HepG2 (cell line): ENCODE data around the gene MYO3B.

Source experiments
- ELF1 ChIP-seq: sonication (generic); formaldehyde crosslinking; IDR thresholded peaks from 2 replicates; pipeline ENCODE4 v1.4.0; 2020; ENCODE audit warnings: missing genetic modification reagents
- JUND ChIP-seq: sonication (generic); formaldehyde crosslinking; IDR thresholded peaks from 2 replicates; pipeline ENCODE4 v1.8.0; 2022; ENCODE audit warnings: mild to moderate bottlenecking, missing genetic modification reagents
- POLR2AphosphoS5 ChIP-seq: IDR thresholded peaks from 2 replicates; pipeline ENCODE4 v1.6.1; 2012; ENCODE audit warnings: low read depth, low read length
- RAD21 ChIP-seq: fragments of 450-650 bp; formaldehyde crosslinking; IDR thresholded peaks from 2 replicates; pipeline ENCODE4 v1.5.0; 2020; ENCODE audit warnings: mild to moderate bottlenecking
- SMARCC2 ChIP-seq: fragments of 450-650 bp; IDR thresholded peaks from 2 replicates; pipeline ENCODE4 v1.6.1; 2017; ENCODE audit warnings: antibody characterized with exemption, mild to moderate bottlenecking
- TF ChIP-seq, protein P1 (sequence below): sonication (generic); formaldehyde crosslinking; IDR thresholded peaks from 2 replicates; pipeline ENCODE4 v1.9.0; 2022; ENCODE audit warnings: missing genetic modification reagents, mild to moderate bottlenecking, borderline replicate concordance
- TF ChIP-seq, protein P2 (sequence below): sonication (generic); formaldehyde crosslinking; IDR thresholded peaks from 2 replicates; pipeline ENCODE4 v1.4.0; 2020; ENCODE audit warnings: missing genetic modification reagents
- TF ChIP-seq, protein P3 (sequence below): sonication (generic); formaldehyde crosslinking; IDR thresholded peaks from 2 replicates; pipeline ENCODE4 v1.5.0; 2020; ENCODE audit warnings: mild to moderate bottlenecking, missing genetic modification reagents, moderate library complexity

GRCh38 chr2:170365003-170365402 lies 187.1 kb downstream of the MYO3B start:
- TF ChIP-seq, protein P1, sequence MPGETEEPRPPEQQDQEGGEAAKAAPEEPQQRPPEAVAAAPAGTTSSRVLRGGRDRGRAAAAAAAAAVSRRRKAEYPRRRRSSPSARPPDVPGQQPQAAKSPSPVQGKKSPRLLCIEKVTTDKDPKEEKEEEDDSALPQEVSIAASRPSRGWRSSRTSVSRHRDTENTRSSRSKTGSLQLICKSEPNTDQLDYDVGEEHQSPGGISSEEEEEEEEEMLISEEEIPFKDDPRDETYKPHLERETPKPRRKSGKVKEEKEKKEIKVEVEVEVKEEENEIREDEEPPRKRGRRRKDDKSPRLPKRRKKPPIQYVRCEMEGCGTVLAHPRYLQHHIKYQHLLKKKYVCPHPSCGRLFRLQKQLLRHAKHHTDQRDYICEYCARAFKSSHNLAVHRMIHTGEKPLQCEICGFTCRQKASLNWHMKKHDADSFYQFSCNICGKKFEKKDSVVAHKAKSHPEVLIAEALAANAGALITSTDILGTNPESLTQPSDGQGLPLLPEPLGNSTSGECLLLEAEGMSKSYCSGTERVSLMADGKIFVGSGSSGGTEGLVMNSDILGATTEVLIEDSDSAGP (CRISPR knock-in tag) = no peak
- TF ChIP-seq RAD21 (CRISPR knock-in tag) = no peak
- TF ChIP-seq, protein P2, sequence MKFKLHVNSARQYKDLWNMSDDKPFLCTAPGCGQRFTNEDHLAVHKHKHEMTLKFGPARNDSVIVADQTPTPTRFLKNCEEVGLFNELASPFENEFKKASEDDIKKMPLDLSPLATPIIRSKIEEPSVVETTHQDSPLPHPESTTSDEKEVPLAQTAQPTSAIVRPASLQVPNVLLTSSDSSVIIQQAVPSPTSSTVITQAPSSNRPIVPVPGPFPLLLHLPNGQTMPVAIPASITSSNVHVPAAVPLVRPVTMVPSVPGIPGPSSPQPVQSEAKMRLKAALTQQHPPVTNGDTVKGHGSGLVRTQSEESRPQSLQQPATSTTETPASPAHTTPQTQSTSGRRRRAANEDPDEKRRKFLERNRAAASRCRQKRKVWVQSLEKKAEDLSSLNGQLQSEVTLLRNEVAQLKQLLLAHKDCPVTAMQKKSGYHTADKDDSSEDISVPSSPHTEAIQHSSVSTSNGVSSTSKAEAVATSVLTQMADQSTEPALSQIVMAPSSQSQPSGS (CRISPR knock-in tag) = no peak
- TF ChIP-seq, protein P3, sequence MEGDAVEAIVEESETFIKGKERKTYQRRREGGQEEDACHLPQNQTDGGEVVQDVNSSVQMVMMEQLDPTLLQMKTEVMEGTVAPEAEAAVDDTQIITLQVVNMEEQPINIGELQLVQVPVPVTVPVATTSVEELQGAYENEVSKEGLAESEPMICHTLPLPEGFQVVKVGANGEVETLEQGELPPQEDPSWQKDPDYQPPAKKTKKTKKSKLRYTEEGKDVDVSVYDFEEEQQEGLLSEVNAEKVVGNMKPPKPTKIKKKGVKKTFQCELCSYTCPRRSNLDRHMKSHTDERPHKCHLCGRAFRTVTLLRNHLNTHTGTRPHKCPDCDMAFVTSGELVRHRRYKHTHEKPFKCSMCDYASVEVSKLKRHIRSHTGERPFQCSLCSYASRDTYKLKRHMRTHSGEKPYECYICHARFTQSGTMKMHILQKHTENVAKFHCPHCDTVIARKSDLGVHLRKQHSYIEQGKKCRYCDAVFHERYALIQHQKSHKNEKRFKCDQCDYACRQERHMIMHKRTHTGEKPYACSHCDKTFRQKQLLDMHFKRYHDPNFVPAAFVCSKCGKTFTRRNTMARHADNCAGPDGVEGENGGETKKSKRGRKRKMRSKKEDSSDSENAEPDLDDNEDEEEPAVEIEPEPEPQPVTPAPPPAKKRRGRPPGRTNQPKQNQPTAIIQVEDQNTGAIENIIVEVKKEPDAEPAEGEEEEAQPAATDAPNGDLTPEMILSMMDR = no peak
- TF ChIP-seq SMARCC2 = no peak
- no peak for TF ChIP-seq JUND (CRISPR knock-in tag)
- TF ChIP-seq ELF1 (CRISPR knock-in tag) = no peak
- no peak for TF ChIP-seq POLR2AphosphoS5
